ENCODE results near the gene SMIM35.
"Not testable (repeated sequence)": the region's sequence is repeated elsewhere in the genome, so short reads cannot be mapped to it uniquely, and the experiment has no call there.

The SMIM35 gene

DNA sequence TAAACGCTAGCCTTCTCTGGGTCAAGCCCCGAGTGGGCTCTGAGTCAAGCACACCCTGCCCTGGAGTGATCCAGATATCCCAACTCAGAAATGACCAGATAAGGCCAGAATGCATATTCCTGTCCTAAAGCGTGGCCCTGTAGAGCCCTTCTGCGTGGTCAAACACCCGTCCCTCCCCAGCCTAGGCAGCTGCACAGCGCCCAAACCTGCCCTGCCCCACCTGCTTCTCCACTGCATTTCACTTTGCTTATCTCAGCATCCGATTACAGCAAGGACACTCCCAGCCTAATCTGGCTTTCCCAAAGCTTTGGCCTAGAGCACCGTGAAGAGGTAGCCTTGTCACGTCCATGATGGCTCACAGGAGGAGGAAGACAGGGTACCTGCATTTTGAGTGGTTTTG, 21.8 kb downstream of the SMIM35 start:
- Histone ChIP-seq H3K9me3 (no peaks in the 10 kb centered on the region), H3K4me1 (ENCODE audit: control insufficient read depth in 1 of 2, insufficient read depth in 1 of 2, low read depth in 1 of 2, low read length in 1 of 2) (no peaks in the 10 kb centered on the region)

DNA sequence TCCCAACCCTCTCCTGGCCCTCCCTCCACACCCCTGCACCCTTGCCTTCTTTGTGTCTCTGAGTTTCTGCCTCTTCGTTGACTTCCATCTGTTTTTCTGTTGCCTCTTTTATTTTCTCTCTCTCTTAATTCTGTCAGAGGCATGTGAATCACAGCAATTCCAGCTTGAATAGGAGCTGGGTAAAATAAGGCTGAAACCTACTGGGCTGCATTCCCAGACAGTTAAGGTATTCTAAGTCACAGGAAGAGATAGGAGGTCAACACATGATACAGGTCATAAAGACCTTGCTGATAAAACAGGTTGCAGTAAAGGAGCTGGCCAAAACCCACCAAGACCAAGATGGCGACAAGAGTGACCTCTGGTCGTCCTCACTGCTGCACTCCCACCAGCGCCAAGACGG, 24.1 kb downstream of the SMIM35 start:
- H3K9me3 ChIP-seq; H3K4me3 ChIP-seq (ENCODE audit: low read depth in 1 of 2, low read length in 1 of 2); H3K27me3 ChIP-seq; H3K27ac ChIP-seq; H3K36me3 ChIP-seq; H3K4me1 ChIP-seq (ENCODE audit: control insufficient read depth in 1 of 2, insufficient read depth in 1 of 2, low read depth in 1 of 2, low read length in 1 of 2): not testable (repeated sequence)

More for the DNA sequence above, 21.8 kb downstream of the SMIM35 start:
- TF ChIP-seq, protein P1, sequence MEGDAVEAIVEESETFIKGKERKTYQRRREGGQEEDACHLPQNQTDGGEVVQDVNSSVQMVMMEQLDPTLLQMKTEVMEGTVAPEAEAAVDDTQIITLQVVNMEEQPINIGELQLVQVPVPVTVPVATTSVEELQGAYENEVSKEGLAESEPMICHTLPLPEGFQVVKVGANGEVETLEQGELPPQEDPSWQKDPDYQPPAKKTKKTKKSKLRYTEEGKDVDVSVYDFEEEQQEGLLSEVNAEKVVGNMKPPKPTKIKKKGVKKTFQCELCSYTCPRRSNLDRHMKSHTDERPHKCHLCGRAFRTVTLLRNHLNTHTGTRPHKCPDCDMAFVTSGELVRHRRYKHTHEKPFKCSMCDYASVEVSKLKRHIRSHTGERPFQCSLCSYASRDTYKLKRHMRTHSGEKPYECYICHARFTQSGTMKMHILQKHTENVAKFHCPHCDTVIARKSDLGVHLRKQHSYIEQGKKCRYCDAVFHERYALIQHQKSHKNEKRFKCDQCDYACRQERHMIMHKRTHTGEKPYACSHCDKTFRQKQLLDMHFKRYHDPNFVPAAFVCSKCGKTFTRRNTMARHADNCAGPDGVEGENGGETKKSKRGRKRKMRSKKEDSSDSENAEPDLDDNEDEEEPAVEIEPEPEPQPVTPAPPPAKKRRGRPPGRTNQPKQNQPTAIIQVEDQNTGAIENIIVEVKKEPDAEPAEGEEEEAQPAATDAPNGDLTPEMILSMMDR (IDR thresholded peaks at IDR 0.05): no peak
- Histone ChIP-seq H3K27me3 (no peaks in the 10 kb centered on the region), H3K4me3 (ENCODE audit: low read depth in 1 of 2, low read length in 1 of 2) (no peak overlapping the region), H3K36me3 (no peaks in the 10 kb centered on the region), H3K27ac (no peak overlapping the region)

GRCh38 chr11:118062181-118062580, 24.6 kb downstream of the SMIM35 start:
- H3K9me3 ChIP-seq; H3K4me3 ChIP-seq (ENCODE audit: low read depth in 1 of 2, low read length in 1 of 2); H3K27me3 ChIP-seq; H3K27ac ChIP-seq; H3K4me1 ChIP-seq (ENCODE audit: control insufficient read depth in 1 of 2, insufficient read depth in 1 of 2, low read depth in 1 of 2, low read length in 1 of 2); H3K36me3 ChIP-seq: not testable (repeated sequence)

GRCh38 chr11:118061586-118062125, 25.1 kb downstream of the SMIM35 start:
- Histone ChIP-seq H3K9me3 (no peaks in the 10 kb centered on the region), H3K4me1 (ENCODE audit: control insufficient read depth in 1 of 2, insufficient read depth in 1 of 2, low read depth in 1 of 2, low read length in 1 of 2) (peaks cover 0 to 6% of the 10 kb centered on the region in 2 experiments), H3K27me3 (no peaks in the 10 kb centered on the region), H3K4me3 (ENCODE audit: low read depth in 1 of 2, low read length in 1 of 2) (no peak overlapping the region), H3K27ac (no peak overlapping the region), H3K36me3 (no peaks in the 10 kb centered on the region)
- TF ChIP-seq, protein P1 (IDR thresholded peaks at IDR 0.05): no peak

GRCh38 chr11:118060869-118061268, 25.9 kb downstream of the SMIM35 start:
- Histone ChIP-seq H3K4me1 (ENCODE audit: control insufficient read depth in 1 of 2, insufficient read depth in 1 of 2, low read depth in 1 of 2, low read length in 1 of 2) (peaks cover 0 to 7% of the 10 kb centered on the region in 2 experiments), H3K27me3 (no peaks in the 10 kb centered on the region), H3K4me3 (ENCODE audit: low read depth in 1 of 2, low read length in 1 of 2) (no peak overlapping the region), H3K9me3 (no peaks in the 10 kb centered on the region), H3K36me3 (no peaks in the 10 kb centered on the region), H3K27ac (no peak overlapping the region)
- TF ChIP-seq, protein P1 (IDR thresholded peaks at IDR 0.05): no peak

DNA sequence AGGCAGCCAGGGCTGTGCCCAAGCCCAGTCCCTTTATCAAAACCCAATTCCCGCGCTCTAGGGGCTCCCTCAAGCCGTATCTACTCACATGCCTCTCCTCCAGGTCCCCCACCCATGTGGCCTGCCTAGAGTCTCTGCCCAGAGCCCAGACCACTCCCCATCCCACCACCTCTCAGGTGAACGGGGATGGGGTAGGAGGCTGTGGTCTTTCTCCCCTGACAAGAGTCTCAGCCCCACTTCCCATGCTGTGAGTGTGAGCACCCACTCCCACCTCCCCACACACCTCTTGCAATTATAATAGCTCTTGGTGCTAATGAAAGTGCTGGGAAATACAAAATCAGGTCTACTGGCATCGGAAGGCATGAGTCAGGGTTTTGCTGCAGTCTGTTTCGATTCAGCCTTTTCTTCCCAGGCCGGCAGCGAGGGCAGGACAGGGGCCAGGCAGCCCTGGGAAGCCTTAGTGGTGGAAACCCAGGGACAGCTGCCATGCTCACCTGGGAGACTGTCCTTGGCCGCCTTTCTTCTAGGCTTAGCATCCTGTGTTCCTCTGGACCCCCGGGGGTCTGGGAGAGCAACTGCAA, 26.6 kb downstream of the SMIM35 start:
- peaks cover 0 to 7% of the 10 kb centered on the region in 2 experiments for H3K4me1 ChIP-seq (ENCODE audit: control insufficient read depth in 1 of 2, insufficient read depth in 1 of 2, low read depth in 1 of 2, low read length in 1 of 2)
- H3K27ac ChIP-seq: no peak overlapping the region
- no peaks in the 10 kb centered on the region for H3K36me3 ChIP-seq
- TF ChIP-seq, protein P1 (IDR thresholded peaks at IDR 0.05): no peak
- no peaks in the 10 kb centered on the region for H3K27me3 ChIP-seq
- H3K4me3 ChIP-seq (ENCODE audit: low read depth in 1 of 2, low read length in 1 of 2): no peak overlapping the region
- H3K9me3 ChIP-seq: no peaks in the 10 kb centered on the region

Measured in neutrophil (primary cell).